Suppressor macrophage treated with lipopolysaccharide for 4 hours (primary cell): ENCODE measurements around the gene ZC3HAV1L.
A peak's percentile ranks its signal among the peaks of the same experiment; 100 is the strongest.
"Not testable (repeated sequence)": the region's sequence is repeated elsewhere in the genome, so short reads cannot be mapped to it uniquely, and the experiment has no call there.

ENCODE experiments used
- DNase-seq: peaks from one replicate; pipeline ENCODE4 v3.0.0-alpha.2; 2020

ZC3HAV1L gene

DNA sequence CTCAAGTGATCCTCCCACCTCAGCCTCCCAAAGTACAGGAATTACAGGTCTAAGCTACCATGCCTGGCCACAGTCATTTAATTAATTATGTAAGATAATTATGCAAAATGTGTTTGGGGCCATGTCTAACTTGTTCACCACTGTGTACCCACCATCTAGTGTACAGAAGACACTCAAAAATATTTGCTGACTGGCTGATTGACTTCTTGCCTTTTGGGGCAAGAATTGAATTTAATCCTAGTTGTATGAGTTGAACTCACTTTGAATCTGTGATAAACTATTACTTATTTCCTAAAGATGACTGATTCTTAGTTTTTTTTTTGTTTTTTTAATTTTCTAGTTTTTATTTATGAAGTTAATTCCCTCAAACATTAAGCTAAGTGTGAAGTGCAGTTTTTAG lies 15.8 kb upstream of the ZC3HAV1L start:
- no peak for DNase-seq

GRCh38 chr7:139049936-139050335 lies 14.1 kb upstream of the ZC3HAV1L start:
- DNase-seq: no peak

GRCh38 chr7:139049111-139049510 lies 13.3 kb upstream of the ZC3HAV1L start:
- no peak for DNase-seq

DNA sequence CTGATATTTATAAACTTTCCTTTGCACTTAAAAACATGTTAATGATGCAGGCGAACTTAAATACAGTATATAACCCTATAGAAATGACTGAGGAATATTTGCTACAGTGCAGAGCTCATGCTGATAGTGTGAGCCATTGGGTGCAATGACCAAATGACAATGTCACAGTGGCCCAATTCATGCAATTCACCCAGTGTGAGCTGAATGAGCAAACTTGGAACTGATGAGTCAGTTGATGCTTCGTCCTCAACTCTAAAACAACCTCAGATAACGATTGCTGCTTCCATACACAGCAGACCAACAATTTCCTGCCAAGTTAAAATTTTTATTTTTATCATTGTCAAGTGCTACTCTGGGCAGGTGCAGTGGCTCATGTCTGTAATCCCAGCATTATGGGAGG lies 12.1 kb upstream of the ZC3HAV1L start:
- DNase-seq: no peak

GRCh38 chr7:139046143-139046542 lies 10.3 kb upstream of the ZC3HAV1L start:
- no peak for DNase-seq

- DNase-seq: no peak
Measured at GRCh38 chr7:139044813-139045794, 9.3 kb upstream of the ZC3HAV1L start.

DNA sequence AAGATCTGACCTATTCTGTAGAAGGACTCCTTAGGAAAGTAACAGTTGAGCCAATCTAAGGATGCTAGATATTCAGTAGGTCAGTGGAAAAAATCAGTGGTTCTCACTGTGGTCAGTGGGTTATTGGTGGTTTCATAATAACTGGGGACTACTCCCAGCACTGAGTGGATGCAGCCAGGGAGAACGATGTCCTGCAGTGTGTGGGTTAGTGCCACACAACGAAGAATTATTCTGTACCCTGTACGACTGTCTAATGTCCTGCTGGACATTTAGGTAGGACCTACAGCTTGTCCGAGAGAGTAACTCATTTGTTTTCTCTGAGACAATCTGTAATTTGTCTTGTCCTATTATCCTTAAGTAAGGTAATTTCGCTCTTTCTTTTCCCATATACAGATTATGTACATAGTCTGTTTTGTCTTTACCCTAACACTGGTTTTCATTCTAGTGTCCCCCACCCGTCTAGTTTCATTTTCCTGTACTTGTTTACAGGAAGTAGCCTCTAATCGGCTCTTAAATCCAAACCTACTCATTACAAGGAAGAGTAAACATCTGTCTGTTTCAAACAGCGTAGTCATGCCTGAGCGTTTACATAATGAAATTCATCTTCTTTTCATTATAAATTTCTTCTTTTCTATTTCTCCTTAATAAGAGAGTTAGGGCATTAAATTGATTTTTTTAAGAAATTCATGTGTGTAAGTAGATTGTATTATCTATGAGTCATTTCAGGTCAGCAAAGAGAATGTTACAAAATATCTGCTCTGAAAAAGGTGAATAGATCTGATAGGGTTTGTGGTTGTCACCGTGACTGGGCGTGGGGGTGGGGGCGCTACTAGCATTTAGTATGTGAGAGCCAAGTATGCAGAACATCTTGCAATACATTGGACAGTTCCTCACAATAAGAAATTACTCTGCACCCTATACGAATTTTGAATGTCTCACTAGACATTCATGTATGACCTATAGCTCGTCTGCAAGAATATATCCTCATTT lies 8.3 kb upstream of the ZC3HAV1L start:
- DNase-seq: no peak

GRCh38 chr7:139041378-139042085 lies 5.7 kb upstream of the ZC3HAV1L start:
- DNase-seq: peak; percentile 33

DNA sequence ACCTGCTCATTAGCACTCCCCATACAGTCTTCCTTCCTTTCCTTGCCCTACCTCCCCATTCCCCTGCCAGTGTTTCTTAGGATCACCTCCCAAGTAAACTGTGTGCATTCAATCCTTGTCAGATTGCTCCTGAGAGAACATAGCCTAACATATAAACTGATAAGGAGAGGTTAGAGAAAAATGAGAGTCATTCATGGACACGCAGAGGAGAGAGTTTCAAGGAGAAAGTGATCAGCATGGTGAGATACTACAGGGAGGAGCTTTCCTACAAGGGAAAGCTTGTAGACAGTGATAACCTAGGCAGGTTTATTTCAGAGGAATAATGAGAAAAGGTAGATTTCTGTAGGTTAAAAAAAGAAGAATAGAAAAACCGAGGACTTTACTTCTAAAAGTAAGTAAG lies 2.8 kb upstream of the ZC3HAV1L start:
- DNase-seq: no peak

DNA sequence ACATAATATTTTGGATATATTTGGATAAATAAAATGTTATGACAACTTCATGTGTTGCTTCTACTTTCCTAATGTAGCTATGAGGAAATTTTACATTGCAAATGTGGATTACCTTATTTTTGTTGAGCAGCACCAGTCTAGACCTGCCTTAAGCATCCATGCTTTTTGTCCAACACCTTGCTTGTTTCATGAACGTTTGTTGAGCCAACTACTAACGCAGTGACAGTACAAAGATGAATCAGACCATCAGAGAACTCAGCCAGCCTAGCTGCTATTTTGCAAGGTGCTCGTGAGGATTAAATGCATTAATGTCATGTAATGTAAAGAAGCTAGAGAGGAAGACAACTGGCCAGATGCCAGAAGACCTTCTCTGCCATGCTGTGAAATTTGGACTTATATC lies 1.1 kb upstream of the ZC3HAV1L start:
- DNase-seq: no peak

- DNase-seq: no peak
Measured at GRCh38 chr7:139034855-139035585, 822 bp downstream of the ZC3HAV1L start.

- no peak for DNase-seq
Measured at GRCh38 chr7:139034336-139034735, 1.5 kb downstream of the ZC3HAV1L start.

GRCh38 chr7:139033346-139034114 lies 2.3 kb downstream of the ZC3HAV1L start:
- DNase-seq: no peak

DNA sequence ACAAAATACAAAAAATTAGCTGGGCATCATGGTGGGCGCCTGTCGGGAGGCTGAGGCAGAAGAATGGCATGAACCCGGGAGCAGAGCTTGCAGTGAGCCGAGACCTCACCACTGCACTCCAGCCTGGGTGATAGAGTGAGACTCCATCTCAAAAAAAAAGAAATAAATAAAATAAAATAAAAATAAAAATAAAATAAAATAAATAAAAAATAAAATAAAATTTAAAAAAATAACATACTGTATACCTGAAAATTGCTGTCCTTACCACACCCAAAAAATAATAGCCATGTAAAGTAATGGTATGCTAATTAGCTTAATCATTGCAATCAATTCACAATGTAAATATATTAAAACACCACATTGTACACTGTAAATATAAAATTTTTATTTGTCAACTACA lies 3.4 kb downstream of the ZC3HAV1L start:
- DNase-seq: no peak

- DNase-seq: no peak
Measured at GRCh38 chr7:139029353-139029752, 6.5 kb downstream of the ZC3HAV1L start.

GRCh38 chr7:139026551-139026950 lies 9.3 kb downstream of the ZC3HAV1L start:
- DNase-seq: no peak

DNA sequence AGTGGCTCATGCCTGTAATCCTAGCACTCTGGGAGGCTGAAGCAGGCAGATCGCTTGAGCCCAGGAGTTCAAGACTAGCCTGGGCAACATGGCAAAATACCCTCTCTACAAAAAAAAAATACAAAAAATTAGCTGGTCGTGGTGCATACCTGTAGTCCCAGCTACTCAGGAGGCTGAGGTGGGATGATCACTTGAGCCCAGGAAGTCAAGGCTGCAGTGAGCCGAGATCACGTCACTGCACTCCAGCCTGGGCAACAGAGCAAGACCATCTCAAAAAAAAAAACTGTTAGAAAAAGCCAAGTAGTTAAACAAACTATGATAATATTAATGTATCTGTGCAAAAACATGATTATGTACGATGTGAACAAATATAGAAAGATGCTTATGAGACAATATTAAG lies 10.0 kb downstream of the ZC3HAV1L start:
- not testable (repeated sequence) for DNase-seq

DNA sequence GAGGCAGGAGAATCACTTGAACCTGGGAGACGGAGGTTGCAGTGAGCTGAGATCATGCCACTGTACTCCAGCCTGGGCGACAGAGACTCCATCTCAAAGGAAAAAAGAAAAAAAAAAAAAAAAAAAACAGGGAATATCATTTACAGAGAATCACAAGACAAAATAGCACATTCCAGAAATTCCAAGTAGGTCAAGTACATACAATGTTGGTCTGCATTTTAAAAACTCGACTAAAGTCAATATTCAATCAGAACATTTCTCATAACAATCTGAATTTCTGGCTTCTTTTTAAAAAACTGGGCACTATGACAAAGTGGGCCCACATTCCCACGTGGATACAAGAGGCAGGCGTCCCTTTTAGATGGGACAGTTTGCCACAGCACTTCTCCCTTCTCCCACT lies 12.8 kb downstream of the ZC3HAV1L start:
- no peak for DNase-seq

- no peak for DNase-seq
Measured at GRCh38 chr7:139022286-139022685, 13.6 kb downstream of the ZC3HAV1L start.

DNA sequence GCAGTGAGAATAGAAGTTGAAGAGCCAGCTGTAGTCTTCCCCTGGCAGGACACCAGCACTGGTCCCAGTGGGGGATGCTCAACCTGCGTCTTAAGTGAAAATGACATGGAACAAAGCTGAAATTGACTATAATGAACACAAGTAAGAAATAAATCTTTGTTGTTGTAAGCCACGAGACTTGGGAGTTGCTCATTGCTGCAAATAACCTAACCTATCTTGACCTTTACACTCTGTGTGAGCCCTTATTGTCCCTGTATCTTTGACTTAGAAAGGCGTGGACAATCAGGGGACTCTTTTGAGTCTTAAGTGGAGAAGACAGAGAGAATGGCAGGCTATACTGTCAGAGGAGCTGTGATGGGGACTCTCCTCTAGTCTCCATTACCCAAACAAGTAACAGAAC lies 16.9 kb downstream of the ZC3HAV1L start:
- no peak for DNase-seq

- peak; percentile 63 for DNase-seq
Measured at GRCh38 chr7:139016931-139017511, 18.8 kb downstream of the ZC3HAV1L start.
